Airway epithelial cell (primary cell): ENCODE measurements around the gene DEXI. TPM values are rescaled to one million over a fixed set of nuclear protein-coding genes. Genes with fewer than 3 reads are reported as not detected.

Source experiments
- total RNA-seq: library from RNA; depleted of rRNA; stranded (reverse); fragments of >200 nt; gene quantifications from 2 replicates; pipeline ENCODE4 v1.2.3, GENCODE V29; 2015

The DEXI gene
- total RNA-seq = 63.8 and 120 TPM in 2 replicates

DNA sequence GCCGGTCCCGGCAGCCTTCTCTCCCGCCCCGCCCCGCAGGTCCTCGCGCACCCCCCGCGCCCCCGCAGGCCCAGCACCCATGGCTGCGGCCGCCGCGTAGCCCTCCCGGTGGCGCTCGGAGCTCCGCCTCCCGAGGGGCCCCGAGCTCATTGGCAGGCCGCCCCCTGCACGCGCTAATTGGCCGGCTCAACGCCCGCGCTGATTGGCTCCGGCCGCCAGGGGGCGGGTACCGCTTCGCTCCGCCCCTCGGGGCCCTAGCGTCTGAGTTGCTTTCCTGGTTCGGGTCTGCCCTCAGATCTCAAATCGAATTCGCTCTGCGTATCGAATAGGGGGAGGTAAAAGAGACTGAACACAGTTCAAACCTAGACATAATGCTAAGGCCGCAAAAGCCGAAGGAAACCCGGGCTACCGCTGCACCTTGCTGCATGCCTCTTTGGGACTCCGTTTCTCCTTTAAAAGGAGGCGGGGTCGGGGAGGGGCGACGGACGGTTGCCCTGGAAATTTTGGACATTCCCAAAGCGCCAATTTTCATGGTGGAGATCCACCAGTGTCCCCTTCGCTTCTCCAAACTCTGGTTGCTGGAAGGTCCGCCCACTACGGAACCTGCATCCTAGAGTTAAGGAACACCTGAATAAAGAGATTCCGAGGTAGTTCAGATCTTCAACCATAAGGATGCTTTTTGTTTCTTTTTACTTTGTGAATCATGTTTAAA lies at the start of gene DEXI:
Gene DEXI (minus strand): TSS at position 117 of the 712 bp plus-strand sequence. CDS start 463 bp downstream, outside the sequence.

DNA sequence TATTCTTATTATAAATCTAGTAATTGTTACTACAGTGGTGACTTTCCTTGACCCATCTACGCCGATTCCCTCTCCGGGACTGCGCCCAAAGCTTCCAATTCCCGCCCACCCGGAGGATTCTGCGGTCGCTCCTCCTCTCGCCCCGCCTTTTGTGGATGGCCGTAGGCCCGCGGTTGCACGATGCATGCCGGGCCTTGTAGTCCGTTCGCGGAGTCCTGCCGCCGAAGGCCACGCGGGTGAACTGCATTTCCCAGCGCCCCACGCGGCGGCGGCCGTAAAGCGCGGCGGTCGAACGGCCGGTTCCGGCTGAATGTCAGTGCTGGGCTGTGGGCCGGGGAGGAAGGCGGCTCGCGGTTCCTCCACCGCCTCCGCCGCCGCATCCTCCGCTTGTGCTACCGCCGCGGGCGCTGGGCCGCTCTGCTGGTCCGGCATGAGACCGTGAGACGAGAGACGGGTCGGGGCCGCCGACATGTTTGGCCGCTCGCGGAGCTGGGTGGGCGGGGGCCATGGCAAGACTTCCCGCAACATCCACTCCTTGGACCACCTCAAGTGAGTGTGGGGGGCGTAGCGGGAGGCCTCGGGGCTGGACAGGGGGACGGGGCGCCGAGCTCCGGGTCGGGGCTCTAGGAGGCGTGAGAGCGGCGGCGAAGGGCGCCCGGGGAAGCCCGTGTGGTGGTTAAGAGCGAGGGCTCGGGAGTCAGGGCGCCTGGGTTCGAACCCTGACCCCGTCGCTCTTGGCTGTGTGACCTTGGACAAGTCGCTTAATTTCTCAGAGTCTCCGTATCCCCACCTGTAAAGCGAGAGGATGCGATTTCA lies 2.2 kb upstream of the DEXI start, which contains the start of gene CLEC16A:
Gene CLEC16A (plus strand): TSS at position 316 of the 816 bp plus-strand sequence. CDS start 154 bp downstream, at position 470.

Other genes starting within 250 kb of the DEXI start
- gene TEKT5, start 247.5 kb downstream of the DEXI start, total RNA-seq = not detected in 2 replicates
- gene NUBP1, start 198.6 kb downstream of the DEXI start, total RNA-seq = 14.2 and 21.0 TPM in 2 replicates
- gene TVP23A, start 123.7 kb downstream of the DEXI start, total RNA-seq = not detected in 2 replicates
- 0.07 and 1.3 TPM in 2 replicates for gene CIITA, start 65.3 kb downstream of the DEXI start, total RNA-seq
- gene CLEC16A, start 2.1 kb upstream of the DEXI start, total RNA-seq = 12.8 and 15.4 TPM in 2 replicates